Spleen (tissue), 11 donors: ENCODE results near the gene SLC1A3. TPM values are rescaled to one million over a fixed set of nuclear protein-coding genes. Genes with fewer than 3 reads are reported as not detected.

Experiments used
- DNase-seq: peaks from one replicate; pipeline ENCODE4 v3.0.0-alpha.2; 2020
- H3K27ac ChIP-seq, 8 donors: fragments of 200-600 bp; sonication (generic) in 7 of 8; 1 replicate in 4 of 8; 2 replicates in 4 of 8; pipeline versions ENCODE4 v1.5.0 to v1.8.0; 2016 to 2021; ENCODE audit warnings: inconsistent platforms in 4 of 8, mild to moderate bottlenecking in 4 of 8, moderate library complexity in 1 of 8
- H3K27me3 ChIP-seq, 7 donors: fragments of 200-600 bp; sonication (generic) in 6 of 7; replicated peaks in 1 of 7; 1 replicate in 4 of 7; 2 replicates in 3 of 7; pipeline versions ENCODE4 v1.5.0 to v1.8.0; 2016 to 2021; ENCODE audit warnings: inconsistent platforms in 3 of 7, mild to moderate bottlenecking in 1 of 7
- H3K36me3 ChIP-seq, 6 donors: fragments of 200-600 bp; sonication (generic) in 5 of 6; 1 replicate in 4 of 6; 2 replicates in 2 of 6; pipeline versions ENCODE4 v1.5.0 to v1.8.0; 2016 to 2021; ENCODE audit warnings: inconsistent platforms in 2 of 6
- H3K4me1 ChIP-seq, 6 donors: fragments of 200-600 bp; sonication (generic) in 5 of 6; 1 replicate in 3 of 6; 2 replicates in 3 of 6; pipeline versions ENCODE4 v1.5.0 to v1.8.0; 2016 to 2021; ENCODE audit warnings: inconsistent platforms in 3 of 6
- H3K4me3 ChIP-seq, 8 donors: fragments of 200-600 bp; sonication (generic) in 7 of 8; 1 replicate in 4 of 8; 2 replicates in 4 of 8; pipeline versions ENCODE4 v1.5.0 to v1.8.0; 2016 to 2021; ENCODE audit warnings: inconsistent platforms in 4 of 8, mild to moderate bottlenecking in 4 of 8, moderate library complexity in 2 of 8
- H3K9me3 ChIP-seq, 8 donors: fragments of 200-600 bp; sonication (generic) in 7 of 8; 1 replicate in 4 of 8; 2 replicates in 4 of 8; pipeline versions ENCODE4 v1.5.0 to v1.8.0; 2016 to 2021; ENCODE audit warnings: inconsistent platforms in 4 of 8
- CTCF ChIP-seq, 11 experiments: fragments of 200-600 bp in 7 of 11; fragments of 450-650 bp in 4 of 11; sonication (generic) in 4 of 11; IDR thresholded peaks in 8 of 11; conservative IDR thresholded peaks in 3 of 11; 1 replicate in 7 of 11; 2 replicates in 4 of 11; pipeline versions ENCODE4 v1.4.0 to v1.8.0; 2016 to 2021; ENCODE audit warnings: antibody characterized with exemption in 11 of 11, inconsistent platforms in 4 of 11, mild to moderate bottlenecking in 1 of 11
- POLR2A ChIP-seq, 3 donors: fragments of 450-650 bp; IDR thresholded peaks; one replicate each; pipeline ENCODE4 v1.5.1; 2017; ENCODE audit warnings: antibody characterized with exemption in 3 of 3, mild to moderate bottlenecking in 1 of 3
- POLR2AphosphoS5 ChIP-seq, 3 donors: sonication (generic); formaldehyde crosslinking; IDR thresholded peaks; one replicate each; pipeline ENCODE4 v1.5.1; 2017; ENCODE audit warnings: antibody characterized with exemption in 3 of 3
- WGBS, 5 donors: extraction: QIAGEN DNeasy Blood & Tissue Kit in 3 of 5; methylation state at CpG; one replicate each; pipeline versions ENCODE4 v1.1.5 to v1.1.7; 2013 to 2018; 5-methylcytosine and 5-hydroxymethylcytosine counted together
- intact Hi-C: fragments of 100-400 bp; cut with DNase I; formaldehyde crosslinking; loops from one replicate; pipeline ENCODE4 v1.15.0; 2023; ENCODE audit warnings: low total_unique reads
- polyA plus RNA-seq, 3 donors: library from polyadenylated mRNA; stranded (reverse); fragments of 200-250 nt; gene quantifications; one replicate each; pipeline ENCODE4 v1.2.1, GENCODE V29; 2013
- total RNA-seq, 7 donors: library from RNA; depleted of rRNA in 3 of 7; stranded (reverse); fragments of >200 nt in 3 of 7; fragmentation: NEBNext Ultra II Directional in 4 of 7; extraction: Animal tissue kit (Norgen Biotek cat#: 25700) in 4 of 7; gene quantifications; one replicate each; pipeline versions ENCODE4 v1.1.0 to v1.2.1, GENCODE V29; 2016 to 2021
- donor health status: healthy with polysubstance abuse.
- donor health status: DM: no; HTN: no; CAD: no; lungs with moderate emphysema.
- donor health status: DM: no; HTN: no; CAD: no.
- donor health status: Bipolar disorder and iron deficiency.
- donor health status: healthy.
- donor health status: DM: no; HTN: no; CAD: no.
- donor health status: DM: yes; HTN: yes; CAD: no.

Gene SLC1A3
- total and polyA plus RNA-seq, 10 donors, result 1.5 to 54.7 (median 25.2) TPM

DNA sequence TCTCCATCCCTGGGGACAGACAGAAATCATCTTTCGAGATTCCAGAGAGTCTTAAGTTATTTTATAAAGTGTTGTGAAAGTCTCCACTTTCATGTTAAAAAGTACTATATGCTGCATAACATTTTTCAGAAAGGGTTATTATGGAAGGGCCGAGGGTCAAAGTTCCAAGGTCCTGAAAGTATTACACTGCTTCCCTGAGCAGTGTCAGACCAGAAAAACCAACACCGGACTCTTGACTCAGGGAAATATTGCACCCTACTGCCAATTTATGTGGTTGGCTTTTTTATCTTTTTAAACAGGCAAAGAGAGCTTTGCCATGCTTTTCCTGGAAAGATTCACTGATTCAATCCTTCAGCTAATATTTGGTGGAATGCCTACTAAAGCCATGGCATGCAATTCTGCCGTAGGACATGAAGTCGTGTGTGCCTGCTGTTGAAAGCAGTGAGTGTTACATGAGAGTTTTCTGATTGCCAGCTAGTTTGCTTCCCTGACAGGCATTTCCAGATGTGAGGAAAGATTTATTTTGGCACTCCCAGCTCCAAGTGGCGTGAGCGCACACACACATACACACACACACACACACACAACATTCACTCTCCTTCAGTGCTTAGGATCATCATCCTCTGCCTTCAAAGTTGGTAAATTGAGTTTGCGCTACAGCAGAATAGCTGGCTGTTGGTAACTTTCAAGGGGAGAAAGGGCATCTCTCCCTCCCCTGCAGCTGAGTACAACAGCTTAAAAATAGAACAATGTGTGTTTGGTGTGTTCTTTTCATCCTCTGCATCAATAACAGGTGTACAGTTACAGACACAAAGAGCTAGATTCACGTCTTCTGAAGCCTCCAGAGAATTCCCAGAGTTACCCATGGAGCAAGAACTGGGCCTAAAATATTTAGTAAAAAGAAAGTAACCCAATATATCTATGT lies 45.6 kb downstream of the SLC1A3 start:
- Histone ChIP-seq H3K9me3 (no peaks in the 10 kb centered on the region), H3K4me1 (peaks cover 0 to 17% (median 0%) of the 10 kb centered on the region in 6 donors), H3K36me3 (no peaks in the 10 kb centered on the region), H3K4me3 (no peak overlapping the region), H3K27me3 (peaks cover 0 to 15% (median 0%) of the 10 kb centered on the region in 7 donors), H3K27ac (no peak overlapping the region)
- no peak for TF ChIP-seq POLR2A (IDR thresholded peaks at IDR 0.05)
- no peak for TF ChIP-seq CTCF (IDR thresholded peaks at IDR 0.05 in 8 of 11, conservative IDR thresholded peaks at IDR 0.05 in 3 of 11)
- TF ChIP-seq POLR2AphosphoS5 (IDR thresholded peaks at IDR 0.05), result no peak
- intact Hi-C loops, result no loop called here
- no peak for DNase-seq
- 76 to 88% (median 83%) methylated on average over 9 of the region's 9 CpGs for WGBS, 5 donors

DNA sequence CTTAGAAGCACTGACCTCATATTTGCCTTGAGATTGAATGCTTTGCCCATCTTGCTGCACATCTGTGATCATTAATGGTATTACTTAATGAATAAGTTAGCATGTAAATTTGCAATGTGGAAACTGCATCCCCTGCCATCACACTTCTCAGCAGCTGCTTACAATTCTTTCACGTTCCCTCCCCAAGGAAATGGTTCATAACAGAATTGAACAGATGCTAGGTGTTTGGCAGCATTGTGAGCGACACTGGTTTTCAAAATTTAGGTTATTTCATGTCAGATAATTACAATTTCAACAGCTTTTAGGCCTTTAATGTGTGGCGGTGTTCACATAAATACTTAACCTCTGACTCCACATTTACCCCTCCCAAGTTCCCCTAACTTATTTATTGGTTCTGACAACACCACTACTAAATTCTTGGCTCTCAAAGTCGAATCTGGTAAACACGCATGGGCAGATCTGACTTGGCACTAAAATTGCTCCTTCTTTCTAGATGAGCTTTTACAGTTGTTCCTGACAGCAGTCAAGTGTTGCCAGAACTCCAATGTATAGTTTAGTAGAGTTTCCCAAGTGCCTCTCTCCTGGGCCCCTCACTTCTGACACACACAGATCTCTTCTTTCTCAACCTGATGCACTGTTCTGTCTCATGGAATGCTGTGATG lies 46.8 kb downstream of the SLC1A3 start:
- 69 to 83% (median 76%) methylated on average over 5 of the region's 5 CpGs for WGBS, 5 donors
- H3K27ac ChIP-seq, result no peak overlapping the region
- H3K4me3 ChIP-seq, result no peak overlapping the region
- peaks cover 0 to 27% (median 2%) of the 10 kb centered on the region in 6 donors for H3K4me1 ChIP-seq
- no peak for DNase-seq
- TF ChIP-seq POLR2AphosphoS5 (IDR thresholded peaks at IDR 0.05) (no peak), POLR2A (IDR thresholded peaks at IDR 0.05) (no peak), CTCF (IDR thresholded peaks at IDR 0.05 in 8 of 11, conservative IDR thresholded peaks at IDR 0.05 in 3 of 11) (no peak)
- H3K36me3 ChIP-seq, result no peaks in the 10 kb centered on the region
- H3K9me3 ChIP-seq, result no peaks in the 10 kb centered on the region
- intact Hi-C loops, result no loop called here
- H3K27me3 ChIP-seq, result peaks cover 0 to 15% (median 0%) of the 10 kb centered on the region in 7 donors

DNA sequence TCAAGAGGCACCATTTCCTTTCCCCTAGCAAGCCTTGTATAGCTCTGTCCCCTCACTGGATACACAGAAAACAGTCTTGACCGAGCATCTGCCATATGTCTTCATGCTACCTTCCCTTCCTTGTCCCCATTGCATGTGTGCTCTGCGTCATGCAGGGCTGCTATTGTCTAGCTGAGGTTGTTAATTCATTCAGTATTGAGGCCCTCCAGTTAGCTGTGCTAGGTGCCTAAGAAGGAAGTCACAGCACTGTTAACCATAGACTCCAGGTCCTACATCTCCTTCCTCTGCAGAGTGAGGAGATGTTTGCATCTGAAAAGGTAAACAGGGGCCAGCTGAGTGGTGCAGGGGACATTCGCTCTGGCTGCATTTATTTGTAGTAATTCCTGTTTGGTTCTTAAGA lies 48.2 kb downstream of the SLC1A3 start:
- H3K4me3 ChIP-seq, result no peak overlapping the region
- no peaks in the 10 kb centered on the region for H3K9me3 ChIP-seq
- peaks cover 0 to 29% (median 2%) of the 10 kb centered on the region in 6 donors for H3K4me1 ChIP-seq
- peaks cover 0 to 15% (median 0%) of the 10 kb centered on the region in 7 donors for H3K27me3 ChIP-seq
- DNase-seq, result no peak
- 80 to 95% (median 88%) methylated on average over 3 of the region's 3 CpGs for WGBS, 5 donors
- intact Hi-C loops, result no loop called here
- H3K36me3 ChIP-seq, result no peaks in the 10 kb centered on the region
- TF ChIP-seq POLR2AphosphoS5 (IDR thresholded peaks at IDR 0.05) (no peak), POLR2A (IDR thresholded peaks at IDR 0.05) (no peak), CTCF (IDR thresholded peaks at IDR 0.05 in 8 of 11, conservative IDR thresholded peaks at IDR 0.05 in 3 of 11) (no peak)
- H3K27ac ChIP-seq, result peak overlapping the region in 5 of 8 donors; percentile 22 to 83 (median 32)

DNA sequence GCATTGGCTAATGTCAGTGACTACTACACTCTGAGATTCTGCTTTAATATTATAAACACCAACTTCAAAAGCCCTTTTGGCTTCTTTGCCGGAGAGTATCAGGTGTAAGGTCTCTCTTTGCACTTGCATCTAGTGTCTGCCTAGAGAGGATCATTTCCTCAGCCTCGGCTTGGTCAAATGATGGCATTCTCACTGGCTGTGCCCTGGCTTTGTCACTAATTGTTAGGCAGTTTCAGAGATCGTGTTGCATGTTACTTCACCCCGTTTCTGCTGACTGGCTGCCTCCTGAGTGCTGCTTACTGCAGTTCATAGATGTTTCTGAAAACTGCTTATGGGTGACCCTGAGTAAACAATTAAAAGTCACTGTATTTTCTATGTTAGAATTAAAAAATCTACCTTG lies 48.8 kb downstream of the SLC1A3 start:
- Histone ChIP-seq H3K4me1 (peaks cover 0 to 29% (median 2%) of the 10 kb centered on the region in 6 donors), H3K9me3 (no peaks in the 10 kb centered on the region), H3K27me3 (peaks cover 0 to 15% (median 0%) of the 10 kb centered on the region in 7 donors), H3K4me3 (no peak overlapping the region), H3K27ac (peak overlapping the region in 4 of 8 donors; percentile 28 to 83 (median 46)), H3K36me3 (no peaks in the 10 kb centered on the region)
- no peak for DNase-seq
- 30 to 52% (median 33%) methylated on average over 4 of the region's 4 CpGs for WGBS, 5 donors
- no peak for TF ChIP-seq POLR2A (IDR thresholded peaks at IDR 0.05)
- no peak for TF ChIP-seq CTCF (IDR thresholded peaks at IDR 0.05 in 8 of 11, conservative IDR thresholded peaks at IDR 0.05 in 3 of 11)
- no peak for TF ChIP-seq POLR2AphosphoS5 (IDR thresholded peaks at IDR 0.05)
- intact Hi-C loops, result no loop called here
